H1 (cell line): ENCODE results near the gene MCF2L.

Experiments
- CHD1 ChIP-seq: IDR thresholded peaks from 2 replicates; pipeline ENCODE4 v1.6.1; 2012; ENCODE audit warnings: low read depth, low read length, improper control_type of control experiment
- CHD2 ChIP-seq: IDR thresholded peaks from 2 replicates; pipeline ENCODE4 v1.6.1; 2012; ENCODE audit warnings: low read length, improper control_type of control experiment
- CTCF ChIP-seq, 3 experiments: IDR thresholded peaks; 1 replicate in 2 of 3; 2 replicates in 1 of 3; pipeline versions ENCODE4 v1.5.1 to v1.6.1; 2011; ENCODE audit warnings: low read length in 3 of 3, mild to moderate bottlenecking in 3 of 3, inconsistent platforms in 2 of 3, low read depth in 1 of 3, moderate library complexity in 1 of 3; ENCODE audit not compliant: insufficient read depth in 1 of 3; ENCODE audit errors: control extremely low read depth in 1 of 3
- EP300 ChIP-seq, 2 experiments: IDR thresholded peaks; 1 replicate in 1 of 2; 2 replicates in 1 of 2; pipeline ENCODE4 v1.6.1; 2011 to 2012; ENCODE audit warnings: low read depth in 2 of 2, low read length in 2 of 2, mild to moderate bottlenecking in 2 of 2, borderline replicate concordance in 1 of 2, inconsistent platforms in 1 of 2, moderate library complexity in 1 of 2
- FOSL1 ChIP-seq: IDR thresholded peaks from 2 replicates; pipeline ENCODE4 v1.6.1; 2011; ENCODE audit warnings: mild to moderate bottlenecking, low read depth, low read length, moderate library complexity; ENCODE audit not compliant: insufficient read depth
- NRF1 ChIP-seq: IDR thresholded peaks from 2 replicates; pipeline ENCODE4 v1.6.1; 2011; ENCODE audit warnings: mild to moderate bottlenecking, low read depth, low read length, improper control_type of control experiment
- POLR2A ChIP-seq, 2 experiments: IDR thresholded peaks; 1 replicate in 1 of 2; 2 replicates in 1 of 2; pipeline ENCODE4 v1.6.1; 2011; ENCODE audit warnings: low read depth in 2 of 2, low read length in 2 of 2, mild to moderate bottlenecking in 2 of 2; ENCODE audit errors: control extremely low read depth in 1 of 2
- POLR2AphosphoS5 ChIP-seq: IDR thresholded peaks from 2 replicates; pipeline ENCODE4 v1.6.1; 2011; ENCODE audit warnings: low read depth, low read length
- RAD21 ChIP-seq, 2 experiments: IDR thresholded peaks in 1 of 2; conservative IDR thresholded peaks in 1 of 2; 2 replicates each; pipeline ENCODE4 v1.6.1; 2011; ENCODE audit warnings: low read depth in 2 of 2, low read length in 2 of 2, improper control_type of control experiment in 1 of 2, inconsistent platforms in 1 of 2, mild to moderate bottlenecking in 1 of 2, moderate library complexity in 1 of 2
- SIN3A ChIP-seq, 2 experiments: IDR thresholded peaks in 1 of 2; conservative IDR thresholded peaks in 1 of 2; 2 replicates each; pipeline ENCODE4 v1.6.1; 2011 to 2012; ENCODE audit warnings: low read length in 2 of 2, improper control_type of control experiment in 1 of 2, low read depth in 1 of 2, mild to moderate bottlenecking in 1 of 2
- SIRT6 ChIP-seq: IDR thresholded peaks from one replicate; pipeline ENCODE4 v1.7.1; 2012; ENCODE audit warnings: low read length, inconsistent platforms
- TAF1 ChIP-seq: IDR thresholded peaks from 2 replicates; pipeline ENCODE4 v1.6.1; 2011; ENCODE audit warnings: mild to moderate bottlenecking, low read depth, low read length
- TF ChIP-seq, protein P1 (sequence below): IDR thresholded peaks from 2 replicates; pipeline ENCODE4 v1.6.1; 2011; ENCODE audit warnings: low read length, improper control_type of control experiment

DNA sequence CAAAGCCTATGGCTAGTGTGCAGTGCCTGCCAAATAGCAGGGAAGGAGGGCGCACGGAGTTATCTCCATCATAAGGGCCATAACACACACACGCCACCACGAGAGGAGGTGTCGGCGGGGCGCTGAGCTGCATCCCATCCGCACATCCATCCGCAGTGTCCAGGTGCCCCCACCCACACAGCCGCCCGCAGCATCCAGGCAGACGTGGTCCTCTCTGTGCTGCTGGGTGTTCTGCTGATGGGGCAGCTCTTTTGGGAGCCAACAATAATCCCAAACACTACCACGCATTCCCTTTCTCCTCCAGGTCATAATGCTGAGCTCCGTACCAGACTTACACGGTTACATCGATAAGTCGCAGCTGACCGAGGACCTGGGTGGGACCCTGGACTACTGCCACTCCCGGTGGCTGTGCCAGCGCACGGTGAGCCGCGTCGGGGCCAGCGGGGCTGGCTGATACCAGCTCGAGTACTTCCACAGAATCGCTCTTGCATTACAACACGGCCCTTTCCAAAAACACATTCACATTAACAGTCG lies 95.1 kb downstream of the MCF2L start:
- TF ChIP-seq SIN3A (conservative IDR thresholded peaks at IDR 0.05 in 1 of 2, IDR thresholded peaks at IDR 0.05 in 1 of 2; ENCODE audit: low read depth in 1 of 2, low read length in 2 of 2) (no peak), CTCF (IDR thresholded peaks at IDR 0.05; ENCODE audit: control extremely low read depth in 1 of 3, insufficient read depth in 1 of 3, low read depth in 1 of 3, low read length in 3 of 3) (no peak), RAD21 (IDR thresholded peaks at IDR 0.05 in 1 of 2, conservative IDR thresholded peaks at IDR 0.05 in 1 of 2; ENCODE audit: low read depth in 2 of 2, low read length in 2 of 2) (no peak), CHD1 (no peak), SIRT6 (no peak), POLR2A (IDR thresholded peaks at IDR 0.05; ENCODE audit: control extremely low read depth in 1 of 2, low read depth in 2 of 2, low read length in 2 of 2) (no peak), POLR2AphosphoS5 (no peak), EP300 (IDR thresholded peaks at IDR 0.05; ENCODE audit: borderline replicate concordance in 1 of 2, low read depth in 2 of 2, low read length in 2 of 2) (no peak), FOSL1 (no peak), CHD2 (no peak), TAF1 (no peak), NRF1 (no peak)
- TF ChIP-seq, protein P1, sequence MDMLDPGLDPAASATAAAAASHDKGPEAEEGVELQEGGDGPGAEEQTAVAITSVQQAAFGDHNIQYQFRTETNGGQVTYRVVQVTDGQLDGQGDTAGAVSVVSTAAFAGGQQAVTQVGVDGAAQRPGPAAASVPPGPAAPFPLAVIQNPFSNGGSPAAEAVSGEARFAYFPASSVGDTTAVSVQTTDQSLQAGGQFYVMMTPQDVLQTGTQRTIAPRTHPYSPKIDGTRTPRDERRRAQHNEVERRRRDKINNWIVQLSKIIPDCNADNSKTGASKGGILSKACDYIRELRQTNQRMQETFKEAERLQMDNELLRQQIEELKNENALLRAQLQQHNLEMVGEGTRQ = no peak
